ENCODE data around the gene SWAP70.
A peak's percentile ranks its signal among the peaks of the same experiment; 100 is the strongest.
"Not testable (repeated sequence)": the region's sequence is repeated elsewhere in the genome, so short reads cannot be mapped to it uniquely, and the experiment has no call there.

SWAP70 gene

DNA sequence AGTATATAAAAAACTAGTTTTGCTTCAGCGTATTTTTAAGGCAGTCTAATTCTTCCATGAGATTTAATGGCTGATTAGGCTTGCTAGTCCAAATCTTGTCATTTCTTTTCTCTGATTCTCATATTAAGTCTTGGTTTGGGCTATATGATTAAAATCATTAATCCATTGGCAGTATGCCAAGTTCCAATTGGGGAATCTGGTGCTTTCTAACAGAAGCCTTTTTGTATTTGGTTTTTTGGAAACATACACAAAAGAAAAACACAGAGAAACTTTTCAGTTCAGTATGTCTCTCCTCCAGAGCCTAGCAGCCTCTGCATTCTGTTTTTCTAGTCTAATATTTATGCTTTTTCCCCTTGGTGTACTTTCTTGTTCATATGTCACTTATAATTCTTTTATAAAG lies 37.9 kb downstream of the SWAP70 start:
- no peak for DNase-seq (ENCODE audit: low read depth)
- H3K4me3 ChIP-seq (replicated peaks; ENCODE audit: low read depth, low read length), result no peak overlapping the region
- TF ChIP-seq, protein P1, sequence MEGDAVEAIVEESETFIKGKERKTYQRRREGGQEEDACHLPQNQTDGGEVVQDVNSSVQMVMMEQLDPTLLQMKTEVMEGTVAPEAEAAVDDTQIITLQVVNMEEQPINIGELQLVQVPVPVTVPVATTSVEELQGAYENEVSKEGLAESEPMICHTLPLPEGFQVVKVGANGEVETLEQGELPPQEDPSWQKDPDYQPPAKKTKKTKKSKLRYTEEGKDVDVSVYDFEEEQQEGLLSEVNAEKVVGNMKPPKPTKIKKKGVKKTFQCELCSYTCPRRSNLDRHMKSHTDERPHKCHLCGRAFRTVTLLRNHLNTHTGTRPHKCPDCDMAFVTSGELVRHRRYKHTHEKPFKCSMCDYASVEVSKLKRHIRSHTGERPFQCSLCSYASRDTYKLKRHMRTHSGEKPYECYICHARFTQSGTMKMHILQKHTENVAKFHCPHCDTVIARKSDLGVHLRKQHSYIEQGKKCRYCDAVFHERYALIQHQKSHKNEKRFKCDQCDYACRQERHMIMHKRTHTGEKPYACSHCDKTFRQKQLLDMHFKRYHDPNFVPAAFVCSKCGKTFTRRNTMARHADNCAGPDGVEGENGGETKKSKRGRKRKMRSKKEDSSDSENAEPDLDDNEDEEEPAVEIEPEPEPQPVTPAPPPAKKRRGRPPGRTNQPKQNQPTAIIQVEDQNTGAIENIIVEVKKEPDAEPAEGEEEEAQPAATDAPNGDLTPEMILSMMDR (IDR thresholded peaks at IDR 0.05; ENCODE audit: low read length, missing control alignments), result no peak

DNA sequence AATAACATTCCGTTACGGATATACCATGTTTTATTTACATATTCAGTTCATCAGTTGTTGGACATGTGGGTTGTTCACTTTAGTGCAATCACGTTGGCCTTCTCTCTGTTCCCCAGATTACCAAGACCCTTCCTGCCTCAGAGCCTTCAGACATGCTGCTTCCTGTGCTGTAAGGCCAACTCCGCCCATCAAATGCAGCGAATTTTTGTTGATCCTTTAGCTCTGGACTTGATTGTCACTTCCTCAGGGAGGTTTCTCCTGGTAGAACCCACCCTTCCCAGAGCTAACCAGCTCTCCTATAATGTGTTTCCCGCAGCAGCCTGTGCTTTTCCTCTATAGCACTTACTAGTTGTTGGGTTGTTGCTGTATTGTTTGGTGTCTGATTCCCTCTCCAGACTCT lies 39.4 kb downstream of the SWAP70 start:
- DNase-seq (ENCODE audit: low read depth), result no peak
- TF ChIP-seq, protein P1 (IDR thresholded peaks at IDR 0.05; ENCODE audit: low read length, missing control alignments), result no peak
- H3K4me3 ChIP-seq (replicated peaks; ENCODE audit: low read depth, low read length), result no peak overlapping the region

DNA sequence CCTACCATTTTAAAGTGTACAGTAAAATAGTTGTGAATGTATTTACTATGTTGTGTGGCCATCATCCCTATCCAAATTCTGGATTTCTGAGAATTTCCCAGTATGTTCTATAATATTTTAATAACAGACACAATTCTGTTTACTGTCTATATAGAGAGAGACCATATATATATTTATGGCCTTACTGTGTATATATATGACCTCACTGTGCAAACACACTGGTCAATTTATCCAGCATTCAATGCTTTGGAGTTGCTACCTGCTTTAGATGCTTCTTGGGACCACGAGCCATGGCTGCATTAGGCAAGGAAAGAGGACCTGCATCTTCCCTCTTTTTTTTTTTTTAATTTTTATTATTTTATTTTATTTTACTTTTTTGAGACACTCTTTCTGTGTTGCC lies 40.2 kb downstream of the SWAP70 start:
- no peak for DNase-seq (ENCODE audit: low read depth)
- H3K4me3 ChIP-seq (replicated peaks; ENCODE audit: low read depth, low read length), result no peak overlapping the region
- TF ChIP-seq, protein P1 (IDR thresholded peaks at IDR 0.05; ENCODE audit: low read length, missing control alignments), result no peak

DNA sequence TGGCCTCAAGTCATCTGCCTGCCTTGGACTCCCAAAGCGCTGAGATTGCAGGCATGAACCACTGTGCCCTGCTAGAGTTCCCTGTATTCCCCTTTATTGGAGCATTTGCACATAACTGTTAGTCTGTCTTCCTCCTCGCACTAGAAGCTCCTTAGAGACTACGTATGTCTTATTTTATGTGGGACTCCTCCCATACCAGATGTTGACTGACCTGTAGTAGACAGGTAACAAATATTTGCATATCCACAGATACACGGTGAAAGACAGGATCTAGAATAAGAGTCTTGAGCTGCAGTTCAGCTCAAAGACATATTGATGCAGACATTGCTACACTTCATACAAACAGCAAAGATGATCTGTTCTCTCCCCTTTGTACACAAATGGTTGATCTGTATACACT lies 40.7 kb downstream of the SWAP70 start:
- TF ChIP-seq, protein P1 (IDR thresholded peaks at IDR 0.05; ENCODE audit: low read length, missing control alignments), result no peak
- DNase-seq (ENCODE audit: low read depth), result no peak

DNA sequence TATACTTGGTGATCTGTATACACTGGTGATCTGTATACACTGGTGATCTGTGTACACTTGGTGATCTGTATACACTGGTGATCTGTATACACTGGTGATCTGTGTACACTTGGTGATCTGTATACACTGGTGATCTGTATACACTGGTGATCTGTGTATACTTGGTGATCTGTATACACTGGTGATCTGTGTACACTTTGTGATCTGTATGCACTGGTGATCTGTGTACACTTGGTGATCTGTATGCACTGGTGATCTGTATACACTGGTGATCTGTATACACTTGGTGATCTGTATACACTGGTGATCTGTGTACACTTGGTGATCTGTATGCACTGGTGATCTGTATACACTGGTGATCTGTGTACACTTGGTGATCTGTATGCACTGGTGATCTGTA lies 41.5 kb downstream of the SWAP70 start:
- not testable (repeated sequence) for H3K4me3 ChIP-seq (replicated peaks; ENCODE audit: low read depth, low read length); DNase-seq (ENCODE audit: low read depth)

More for the DNA sequence above, 40.7 kb downstream of the SWAP70 start:
- no peak overlapping the region for H3K4me3 ChIP-seq (replicated peaks; ENCODE audit: low read depth, low read length)

DNA sequence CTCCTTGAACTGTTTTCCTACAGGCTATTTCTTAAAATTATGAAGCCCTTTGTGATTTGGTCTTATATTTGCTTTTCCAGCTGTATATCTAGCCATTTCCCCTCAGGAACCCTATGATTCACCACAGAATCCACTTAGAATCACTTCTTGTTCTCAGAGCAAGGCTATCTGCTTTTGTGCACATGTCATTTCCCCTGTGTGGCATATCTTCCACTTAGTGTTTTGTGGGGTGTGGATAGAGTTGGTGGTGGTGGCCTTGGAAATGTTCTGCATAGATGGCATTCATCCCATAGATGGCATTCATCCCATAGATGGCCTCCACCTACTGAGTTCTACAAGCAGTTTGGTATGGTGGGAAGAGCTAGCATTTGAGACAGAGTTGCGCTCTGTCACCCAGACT lies 44.7 kb downstream of the SWAP70 start:
- TF ChIP-seq, protein P1 (IDR thresholded peaks at IDR 0.05; ENCODE audit: low read length, missing control alignments), result no peak
- DNase-seq (ENCODE audit: low read depth), result peak; percentile 46

DNA sequence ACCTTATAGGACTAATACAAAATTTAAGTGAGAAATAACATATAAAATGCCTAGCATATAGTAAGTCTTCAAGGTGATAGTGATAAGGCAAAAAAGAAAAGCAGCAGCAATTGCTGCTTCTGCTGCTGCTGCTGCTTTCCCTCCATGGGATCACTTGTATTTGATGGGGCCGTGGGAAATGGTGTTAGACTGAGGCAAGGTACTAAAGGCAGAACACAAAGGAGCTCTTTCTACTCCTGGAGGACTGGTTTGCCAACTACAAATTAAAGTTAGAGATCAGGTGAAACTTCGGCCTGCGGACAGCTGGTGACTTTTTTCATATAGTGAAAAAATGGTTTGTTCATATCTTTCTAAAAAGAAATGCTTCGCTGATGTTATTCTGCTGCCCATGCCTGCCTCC lies 46.3 kb downstream of the SWAP70 start:
- H3K4me3 ChIP-seq (replicated peaks; ENCODE audit: low read depth, low read length), result no peak overlapping the region
- DNase-seq (ENCODE audit: low read depth), result no peak
- TF ChIP-seq, protein P1 (IDR thresholded peaks at IDR 0.05; ENCODE audit: low read length, missing control alignments), result no peak

More for the DNA sequence above, 44.7 kb downstream of the SWAP70 start:
- H3K4me3 ChIP-seq (replicated peaks; ENCODE audit: low read depth, low read length), result no peak overlapping the region
